ENCODE measurements around the gene ACKR2. TPM values are rescaled to one million over a fixed set of nuclear protein-coding genes. Genes with fewer than 3 reads are reported as not detected.

The ACKR2 gene
- total and polyA plus RNA-seq, 7 experiments from 2014 or later, result 0.45 to 1.1 (median 0.65) TPM; not detected in 2

DNA sequence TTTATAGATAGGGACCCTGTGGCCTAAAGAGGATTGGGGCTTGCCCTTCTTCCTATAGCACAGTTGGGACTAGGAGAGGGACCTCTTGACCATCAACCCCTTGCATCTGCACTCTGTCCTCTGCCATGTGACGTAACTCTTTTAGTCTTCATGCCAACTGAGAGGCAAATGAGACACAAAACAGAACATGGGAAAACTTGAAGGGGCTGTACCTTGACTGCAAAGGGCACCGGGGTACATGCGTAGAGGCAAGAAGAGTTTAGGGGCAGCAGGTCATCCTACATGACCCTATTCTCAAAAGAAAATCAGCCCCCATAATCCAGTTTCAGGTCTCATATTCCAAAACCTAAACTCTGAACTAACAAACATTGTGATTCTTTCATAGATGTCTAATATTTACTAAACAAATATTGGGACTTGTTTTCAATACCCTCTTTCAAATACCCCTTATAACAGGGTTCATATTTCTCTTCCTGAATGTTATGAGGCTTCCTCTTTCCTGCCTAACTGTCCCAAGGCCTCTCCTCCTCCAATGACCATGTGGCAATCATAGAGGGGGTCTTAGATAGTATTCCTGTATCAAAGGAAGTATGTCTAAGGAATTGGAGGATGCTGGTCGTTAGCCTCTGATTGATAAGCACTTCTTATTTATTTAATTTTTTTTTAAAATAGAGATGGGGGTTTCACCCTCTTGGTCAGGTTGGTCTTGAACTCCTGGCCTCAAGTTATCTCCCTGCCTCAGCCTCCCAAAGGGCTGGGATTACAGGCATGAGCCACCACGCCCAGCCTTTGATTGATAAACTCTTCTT is 20.6 kb downstream of the ACKR2 start:
- Mint-ChIP-seq H3K4me3 (no peak overlapping the region), H3K36me3 (peaks cover 0 to 5% (median 0%) of the 10 kb centered on the region in 5 donors), H3K27ac (no peak overlapping the region), H3K9me3 (no peaks in the 10 kb centered on the region), H3K4me1 (peaks cover 0 to 14% (median 5%) of the 10 kb centered on the region in 7 donors), H3K27me3 (peaks cover 0 to 30% (median 0%) of the 10 kb centered on the region in 5 donors)
- CTCF ChIA-PET, result interaction anchor here (1.0 to 1.2 kb wide), 2 partner anchors 12 to 48 kb away, joined by 3 read pairs; no protein-coding TSS in a partner anchor
- Histone ChIP-seq H3K9me3 (ENCODE audit: control insufficient read depth in 2 of 3, low read length in 3 of 3) (no peaks in the 10 kb centered on the region), H3K4me3 (ENCODE audit: low read length) (no peak overlapping the region), H3K36me3 (ENCODE audit: control insufficient read depth in 2 of 3, insufficient read depth in 3 of 3, low read length in 3 of 3) (no peaks in the 10 kb centered on the region), H3K27me3 (ENCODE audit: control insufficient read depth in 2 of 2, insufficient read depth in 2 of 2, low read length in 2 of 2) (no peaks in the 10 kb centered on the region), H3K4me1 (ENCODE audit: control insufficient read depth in 2 of 2, insufficient read depth in 2 of 2, low read length in 2 of 2) (no peaks in the 10 kb centered on the region), H3K27ac (ENCODE audit: low read depth, low read length) (no peak overlapping the region)
- intact Hi-C loops (cut with micrococcal nuclease), result loop anchor here (2.0 to 5.0 kb wide), 3 partner anchors 25 to 1367 kb away; partner anchors contain the start of gene HIGD1A (in 2 of the 2)
- POLR2A ChIA-PET, result no interaction called here
- ATAC-seq (no peak), DNase-seq (no peak)

GRCh38 chr3:42830437-42831320 is 21.4 kb downstream of the ACKR2 start:
- DNase-seq (peak in 5 of 9 donors; percentile 6 to 13 (median 7)), ATAC-seq (no peak)
- Histone ChIP-seq H3K4me1 (ENCODE audit: control insufficient read depth in 2 of 2, insufficient read depth in 2 of 2, low read length in 2 of 2) (no peaks in the 10 kb centered on the region), H3K4me3 (ENCODE audit: low read length) (no peak overlapping the region), H3K27ac (ENCODE audit: low read depth, low read length) (no peak overlapping the region), H3K27me3 (ENCODE audit: control insufficient read depth in 2 of 2, insufficient read depth in 2 of 2, low read length in 2 of 2) (no peaks in the 10 kb centered on the region), H3K36me3 (ENCODE audit: control insufficient read depth in 2 of 3, insufficient read depth in 3 of 3, low read length in 3 of 3) (no peaks in the 10 kb centered on the region), H3K9me3 (ENCODE audit: control insufficient read depth in 2 of 3, low read length in 3 of 3) (no peaks in the 10 kb centered on the region)
- Mint-ChIP-seq H3K27me3 (peaks cover 0 to 24% (median 4%) of the 10 kb centered on the region in 5 donors), H3K27ac (peak overlapping the region in 1 of 9 donors; percentile 6), H3K4me1 (peaks cover 0 to 14% (median 5%) of the 10 kb centered on the region in 7 donors), H3K36me3 (peaks cover 0 to 5% (median 0%) of the 10 kb centered on the region in 5 donors), H3K9me3 (no peaks in the 10 kb centered on the region), H3K4me3 (no peak overlapping the region)
- intact Hi-C loops (cut with micrococcal nuclease), result loop anchor here (1.0 to 5.0 kb wide), 5 partner anchors 26 to 1367 kb away; partner anchors contain the start of gene HIGD1A (in 2 of the 2)
- ChIA-PET CTCF (interaction anchor here (0.7 to 1.7 kb wide), 8 partner anchors 9 to 295 kb away, joined by 3 to 5 read pairs (median 3); partner anchors contain the start of gene HIGD1A), POLR2A (interaction anchor here (0.5 to 0.7 kb wide), 2 partner anchors 84 to 971 kb away, joined by 3 to 4 read pairs; no protein-coding TSS in a partner anchor)

DNA sequence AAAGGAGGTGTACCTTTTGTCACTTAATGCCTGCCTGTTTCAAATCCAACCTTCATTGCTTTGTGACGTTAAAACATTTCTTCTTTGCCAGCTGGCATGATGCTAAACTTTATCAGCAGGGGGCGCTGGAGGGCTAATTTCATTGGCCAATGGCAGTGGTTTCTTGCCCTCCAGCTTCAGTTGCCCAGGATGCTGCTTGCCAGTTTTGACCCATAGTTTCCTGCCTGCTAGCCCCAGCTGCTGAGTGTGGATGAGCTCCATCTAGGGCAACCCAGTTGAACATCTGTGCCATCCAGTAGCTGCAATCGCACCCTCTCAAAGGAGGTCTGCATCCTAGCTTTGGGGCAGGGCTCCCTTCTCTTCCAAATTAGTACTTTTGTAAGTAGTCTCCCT is 22.1 kb downstream of the ACKR2 start:
- no peaks in the 10 kb centered on the region for H3K4me1 ChIP-seq (ENCODE audit: control insufficient read depth in 2 of 2, insufficient read depth in 2 of 2, low read length in 2 of 2)
- H3K27me3 ChIP-seq (ENCODE audit: control insufficient read depth in 2 of 2, insufficient read depth in 2 of 2, low read length in 2 of 2), result no peaks in the 10 kb centered on the region
- intact Hi-C loops (cut with micrococcal nuclease), result loop anchor here (1.0 to 5.0 kb wide), 5 partner anchors 27 to 1366 kb away; partner anchors contain the start of gene HIGD1A (in 2 of the 2)
- H3K36me3 ChIP-seq (ENCODE audit: control insufficient read depth in 2 of 3, insufficient read depth in 3 of 3, low read length in 3 of 3), result no peaks in the 10 kb centered on the region
- Mint-ChIP-seq H3K4me1 (peaks cover 0 to 14% (median 5%) of the 10 kb centered on the region in 7 donors), H3K36me3 (peaks cover 0 to 5% (median 0%) of the 10 kb centered on the region in 5 donors), H3K4me3 (no peak overlapping the region), H3K27ac (peak overlapping the region in 1 of 9 donors; percentile 12), H3K9me3 (no peaks in the 10 kb centered on the region), H3K27me3 (peaks cover 0 to 18% (median 4%) of the 10 kb centered on the region in 5 donors)
- H3K4me3 ChIP-seq (ENCODE audit: low read length), result no peak overlapping the region
- CTCF ChIA-PET, result interaction anchor here (0.6 to 1.7 kb wide), 10 partner anchors 8 to 979 kb away, joined by 3 to 5 read pairs (median 3); partner anchors contain the start of gene HIGD1A
- ATAC-seq, result peak; percentile 81
- POLR2A ChIA-PET, result interaction anchor here (0.5 to 0.7 kb wide), 2 partner anchors 85 to 972 kb away, joined by 3 to 4 read pairs; no protein-coding TSS in a partner anchor
- H3K27ac ChIP-seq (ENCODE audit: low read depth, low read length), result no peak overlapping the region
- peak; percentile 45 to 71 (median 65) for DNase-seq
- no peaks in the 10 kb centered on the region for H3K9me3 ChIP-seq (ENCODE audit: control insufficient read depth in 2 of 3, low read length in 3 of 3)

DNA sequence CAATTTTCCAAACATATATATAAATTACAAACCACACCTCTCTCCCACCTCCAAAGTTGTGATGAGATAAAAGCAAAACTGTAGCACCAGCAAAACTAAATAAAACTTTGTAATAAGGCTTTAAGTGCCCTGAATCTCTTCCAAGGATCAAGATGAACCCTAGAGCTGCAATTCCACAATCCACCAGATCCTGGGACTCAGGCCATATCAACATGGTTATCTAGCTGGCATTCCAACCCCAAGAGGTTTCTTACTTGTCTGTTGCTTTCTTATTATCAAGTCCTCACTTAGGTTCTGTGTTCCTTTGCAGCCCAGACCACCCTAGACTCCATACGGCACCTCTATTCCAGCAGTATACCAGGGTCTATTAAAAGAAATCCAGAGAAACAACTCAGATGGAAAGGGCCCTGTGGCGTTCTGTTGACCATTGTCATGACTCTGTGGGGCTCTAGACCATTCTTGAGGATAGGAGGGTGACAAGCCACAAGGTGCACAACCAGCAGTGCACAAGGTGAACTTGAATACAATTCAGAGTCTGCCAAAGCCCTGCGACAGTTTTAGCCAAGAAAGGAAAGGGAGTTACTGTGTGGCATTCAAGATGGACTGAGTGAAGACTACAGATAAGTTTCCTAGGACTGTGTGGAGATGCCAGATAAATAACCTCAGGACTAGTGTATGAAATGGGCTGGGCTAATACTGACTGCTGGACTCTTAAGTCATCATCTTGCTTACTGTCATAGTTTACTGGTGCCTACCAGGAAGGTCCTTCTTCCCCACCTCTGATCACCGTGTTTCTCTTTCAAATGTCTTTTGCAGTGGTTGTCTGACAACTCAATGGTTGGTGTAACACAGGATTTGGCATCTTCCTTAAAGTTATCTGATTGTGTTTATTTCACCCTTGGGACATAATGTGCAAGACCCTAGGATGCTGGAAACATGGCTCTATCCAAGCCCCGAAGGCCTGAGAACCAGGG is 27.2 kb downstream of the ACKR2 start:
- Mint-ChIP-seq H3K36me3 (peaks cover 0 to 5% (median 0%) of the 10 kb centered on the region in 5 donors), H3K9me3 (no peaks in the 10 kb centered on the region), H3K27ac (no peak overlapping the region), H3K27me3 (peaks cover 0 to 5% (median 3%) of the 10 kb centered on the region in 5 donors), H3K4me3 (no peak overlapping the region), H3K4me1 (peaks cover 0 to 7% (median 2%) of the 10 kb centered on the region in 7 donors)
- DNase-seq (no peak), ATAC-seq (no peak)
- Histone ChIP-seq H3K27me3 (ENCODE audit: control insufficient read depth in 2 of 2, insufficient read depth in 2 of 2, low read length in 2 of 2) (no peaks in the 10 kb centered on the region), H3K36me3 (ENCODE audit: control insufficient read depth in 2 of 3, insufficient read depth in 3 of 3, low read length in 3 of 3) (no peaks in the 10 kb centered on the region), H3K4me1 (ENCODE audit: control insufficient read depth in 2 of 2, insufficient read depth in 2 of 2, low read length in 2 of 2) (no peaks in the 10 kb centered on the region), H3K4me3 (ENCODE audit: low read length) (no peak overlapping the region), H3K9me3 (ENCODE audit: control insufficient read depth in 2 of 3, low read length in 3 of 3) (no peaks in the 10 kb centered on the region), H3K27ac (ENCODE audit: low read depth, low read length) (no peak overlapping the region)
- ChIA-PET CTCF (no interaction called here), POLR2A (no interaction called here)
- intact Hi-C loops (cut with micrococcal nuclease), result no loop called here

DNA sequence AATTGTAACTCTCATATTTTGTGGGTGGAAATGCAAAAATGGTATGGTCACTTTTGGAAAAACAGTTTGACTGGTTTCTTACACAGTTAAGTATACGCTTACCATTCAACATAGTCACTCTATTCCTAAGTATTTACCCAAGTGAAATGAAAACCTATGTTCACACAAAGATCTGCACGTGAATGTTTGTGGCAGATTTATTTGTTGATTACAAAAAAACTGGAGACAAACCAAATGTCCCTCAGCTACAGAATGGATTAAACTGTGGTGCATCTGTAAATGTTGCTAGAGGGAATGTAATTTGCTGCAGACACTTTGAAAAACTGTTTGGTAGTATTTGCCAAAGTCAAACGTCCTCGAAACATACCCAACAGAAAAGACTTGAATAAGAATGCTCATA is 29.3 kb downstream of the ACKR2 start:
- H3K36me3 ChIP-seq (ENCODE audit: control insufficient read depth in 2 of 3, insufficient read depth in 3 of 3, low read length in 3 of 3), result no peaks in the 10 kb centered on the region
- no peak overlapping the region for H3K27ac ChIP-seq (ENCODE audit: low read depth, low read length)
- H3K4me3 ChIP-seq (ENCODE audit: low read length), result no peak overlapping the region
- no peaks in the 10 kb centered on the region for H3K27me3 ChIP-seq (ENCODE audit: control insufficient read depth in 2 of 2, insufficient read depth in 2 of 2, low read length in 2 of 2)
- Mint-ChIP-seq H3K4me1 (peaks cover 0 to 4% (median 0%) of the 10 kb centered on the region in 7 donors), H3K27ac (no peak overlapping the region), H3K9me3 (no peaks in the 10 kb centered on the region), H3K36me3 (peaks cover 0 to 5% (median 0%) of the 10 kb centered on the region in 5 donors), H3K4me3 (no peak overlapping the region), H3K27me3 (peaks cover 0 to 5% (median 3%) of the 10 kb centered on the region in 5 donors)
- POLR2A ChIA-PET, result no interaction called here
- H3K9me3 ChIP-seq (ENCODE audit: control insufficient read depth in 2 of 3, low read length in 3 of 3), result no peaks in the 10 kb centered on the region
- ATAC-seq, result no peak
- CTCF ChIA-PET, result interaction anchor here (1.1 to 3.1 kb wide), 2 partner anchors 7 to 58 kb away, joined by 4 to 17 read pairs; no protein-coding TSS in a partner anchor
- no peaks in the 10 kb centered on the region for H3K4me1 ChIP-seq (ENCODE audit: control insufficient read depth in 2 of 2, insufficient read depth in 2 of 2, low read length in 2 of 2)
- intact Hi-C loops (cut with micrococcal nuclease), result loop anchor here (2.0 kb wide), 2 partner anchors 34 to 42 kb away; partner anchors contain the start of gene HIGD1A (in 1 of the 2)
- DNase-seq, result no peak
